GM18526 (cell line): ENCODE measurements around the gene WFDC8.

Source experiments
- POLR2A ChIP-seq: IDR thresholded peaks from 3 replicates; pipeline ENCODE4 v1.6.1; 2011; ENCODE audit not compliant: insufficient read length; ENCODE audit errors: extremely low read depth

WFDC8 gene

GRCh38 chr20:45579184-45579583, at the start of gene WFDC8:
Gene WFDC8, minus strand, starts transcription at chr20:45579284. Its CDS starts 37 bp downstream, at chr20:45579247.
- no peak for TF ChIP-seq POLR2A

- TF ChIP-seq POLR2A: no peak
Measured at GRCh38 chr20:45626540-45626939, 47.5 kb upstream of the WFDC8 start.

- TF ChIP-seq POLR2A: no peak
Measured at GRCh38 chr20:45621593-45621992, 42.5 kb upstream of the WFDC8 start.

- no peak for TF ChIP-seq POLR2A
Measured at GRCh38 chr20:45617591-45617990, 38.5 kb upstream of the WFDC8 start.

- TF ChIP-seq POLR2A: no peak
Measured at GRCh38 chr20:45612314-45612713, 33.2 kb upstream of the WFDC8 start.

GRCh38 chr20:45611054-45611453, 32.0 kb upstream of the WFDC8 start:
- no peak for TF ChIP-seq POLR2A

- TF ChIP-seq POLR2A: no peak
Measured at GRCh38 chr20:45607810-45608209, 28.7 kb upstream of the WFDC8 start.

- TF ChIP-seq POLR2A: no peak
Measured at GRCh38 chr20:45595235-45595634, 16.2 kb upstream of the WFDC8 start.

GRCh38 chr20:45593498-45593897, 14.4 kb upstream of the WFDC8 start:
- TF ChIP-seq POLR2A: no peak

GRCh38 chr20:45592574-45593189, 13.6 kb upstream of the WFDC8 start:
- TF ChIP-seq POLR2A: no peak

GRCh38 chr20:45589725-45590124, 10.6 kb upstream of the WFDC8 start:
- no peak for TF ChIP-seq POLR2A

- no peak for TF ChIP-seq POLR2A
Measured at GRCh38 chr20:45588800-45589199, 9.7 kb upstream of the WFDC8 start.

GRCh38 chr20:45583502-45583901, 4.4 kb upstream of the WFDC8 start:
- no peak for TF ChIP-seq POLR2A

- TF ChIP-seq POLR2A: no peak
Measured at GRCh38 chr20:45581702-45582101, 2.6 kb upstream of the WFDC8 start.

- TF ChIP-seq POLR2A: no peak
Measured at GRCh38 chr20:45578231-45578630, 853 bp downstream of the WFDC8 start.

- TF ChIP-seq POLR2A: no peak
Measured at GRCh38 chr20:45576995-45577394, 2.1 kb downstream of the WFDC8 start.

GRCh38 chr20:45575931-45576330, 3.2 kb downstream of the WFDC8 start:
- no peak for TF ChIP-seq POLR2A
